ENCODE measurements around the gene STS. TPM values are rescaled to one million over a fixed set of nuclear protein-coding genes. Genes with fewer than 3 reads are reported as not detected.

STS gene
- 2.2 and 2.5 TPM in 2 replicates for total RNA-seq

GRCh38 chrX:7147413-7147977 is at the start of gene STS:
TSS of gene STS (plus strand) at chrX:7147712. CDS start at chrX:7253200, 105,488 bp downstream.

DNA sequence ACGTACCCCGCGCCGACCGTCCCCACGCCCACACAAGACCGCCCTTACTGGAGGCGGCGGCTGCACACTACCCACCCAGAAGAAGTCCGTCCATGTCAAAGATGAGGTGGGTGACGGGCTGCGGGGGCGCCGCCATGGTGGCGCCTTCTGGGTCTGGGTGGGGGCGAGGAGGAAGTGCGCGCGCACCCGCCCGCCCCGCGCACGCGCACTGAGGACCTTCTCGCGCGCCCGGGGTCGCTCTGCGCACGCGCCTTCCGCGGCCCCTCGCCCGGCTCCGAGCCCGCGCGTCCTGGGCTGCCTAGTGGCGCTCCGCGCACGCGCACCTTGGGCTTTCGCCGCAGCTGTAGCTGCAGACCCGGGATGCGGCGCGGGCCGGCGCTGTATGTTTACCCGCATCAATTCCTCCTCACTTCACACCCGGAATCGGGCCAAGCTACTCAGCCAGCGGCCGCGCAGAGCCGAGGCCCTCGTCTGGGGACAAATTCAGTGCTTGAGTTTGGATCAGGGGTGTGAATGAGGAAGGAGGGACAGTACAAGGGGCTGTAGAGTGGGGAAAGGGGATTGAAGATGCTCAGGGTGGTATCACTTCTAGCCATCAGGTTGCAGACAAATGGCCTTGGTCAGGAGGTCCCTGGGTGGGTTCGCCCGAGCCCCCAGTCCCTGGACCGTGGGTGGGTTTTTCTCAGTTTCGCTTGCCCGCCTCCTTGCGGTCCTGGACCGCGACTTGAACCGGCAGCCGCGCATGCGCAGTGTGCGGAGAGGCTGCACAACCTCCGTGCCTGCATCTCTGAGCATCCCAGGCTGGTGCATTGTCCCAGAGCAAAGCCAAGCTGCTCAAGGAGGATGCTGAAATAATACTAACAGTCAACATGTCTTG is 704 bp downstream of the STS start, which contains the start of gene PUDP:
TSS of gene PUDP (minus strand) at position 176 of the 877 bp plus-strand sequence. CDS start at position 136, 40 bp downstream.

Other genes with a start within 250 kb of the STS start
- 3.9 and 4.4 TPM in 2 replicates for gene PUDP, start 441 bp downstream of the STS start, total RNA-seq

Measured in bronchial smooth muscle cell (primary cell).